ENCODE results near the gene TSPAN8. TPM values are rescaled to one million over a fixed set of nuclear protein-coding genes. Genes with fewer than 3 reads are reported as not detected.

TSPAN8 gene
- total RNA-seq, 1 donor from 2014 or later: not detected

- Histone ChIP-seq H3K27me3 (ENCODE audit: control insufficient read depth, insufficient read depth, low read length) (no peaks in the 10 kb centered on the region), H3K36me3 (ENCODE audit: control insufficient read depth, insufficient read depth, low read length) (no peaks in the 10 kb centered on the region), H3K4me3 (ENCODE audit: low read depth, low read length) (no peak overlapping the region)
- no peak for TF ChIP-seq CTCF (IDR thresholded peaks at IDR 0.05; ENCODE audit: insufficient read depth, low read length, severe bottlenecking)
- DNase-seq (ENCODE audit: low read depth) (no peak), FAIRE-seq (no peak)
Measured at GRCh38 chr12:71107936-71108335, 49.9 kb downstream of the TSPAN8 start.

DNA sequence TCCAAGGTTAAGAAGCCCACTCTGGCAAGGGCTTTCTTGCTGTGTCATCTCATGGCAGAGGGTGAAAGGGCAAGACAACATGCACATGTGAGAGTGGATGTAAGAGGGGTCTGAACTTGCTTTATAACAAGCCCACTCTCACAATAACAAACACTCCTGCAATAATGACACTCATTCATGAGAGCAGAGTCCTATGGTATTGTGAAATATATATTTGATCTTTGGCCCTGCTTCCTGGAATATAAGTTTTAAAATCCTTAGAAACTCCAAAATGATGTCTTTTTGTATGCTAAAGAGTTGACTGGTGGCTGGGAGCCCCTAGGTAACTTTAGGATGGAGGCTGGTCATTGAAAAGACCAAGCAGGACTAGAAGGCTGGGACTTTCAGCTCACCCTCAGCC is 51.8 kb downstream of the TSPAN8 start:
- Histone ChIP-seq H3K27me3 (ENCODE audit: control insufficient read depth, insufficient read depth, low read length) (no peaks in the 10 kb centered on the region), H3K36me3 (ENCODE audit: control insufficient read depth, insufficient read depth, low read length) (no peaks in the 10 kb centered on the region), H3K4me3 (ENCODE audit: low read depth, low read length) (no peak overlapping the region)
- no peak for TF ChIP-seq CTCF (IDR thresholded peaks at IDR 0.05; ENCODE audit: insufficient read depth, low read length, severe bottlenecking)
- DNase-seq (ENCODE audit: low read depth): no peak
- FAIRE-seq: no peak

DNA sequence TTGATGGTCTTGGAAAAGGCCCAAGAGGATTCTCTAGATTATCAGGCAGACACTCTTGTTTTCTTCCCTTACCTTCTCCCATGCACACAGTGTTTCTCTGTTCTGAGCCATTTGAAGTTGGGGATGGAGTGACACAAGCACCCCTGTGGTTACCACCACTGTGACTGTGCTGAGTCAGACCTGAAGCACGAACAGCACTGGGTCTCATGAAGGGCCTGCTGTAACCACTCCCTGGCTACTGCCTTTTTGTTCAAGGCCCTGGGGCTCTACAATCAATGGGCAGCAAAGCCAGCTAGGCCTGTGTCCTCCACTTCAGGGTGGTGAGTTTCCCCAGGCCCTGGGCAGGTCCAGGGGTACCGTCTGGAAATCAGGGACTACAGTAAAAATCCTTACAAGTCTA is 65.5 kb downstream of the TSPAN8 start:
- no peak for TF ChIP-seq CTCF (IDR thresholded peaks at IDR 0.05; ENCODE audit: insufficient read depth, low read length, severe bottlenecking)
- DNase-seq (ENCODE audit: low read depth): peak; percentile 61
- no peak for FAIRE-seq
- no peak overlapping the region for H3K4me3 ChIP-seq (ENCODE audit: low read depth, low read length)
- no peaks in the 10 kb centered on the region for H3K36me3 ChIP-seq (ENCODE audit: control insufficient read depth, insufficient read depth, low read length)
- no peaks in the 10 kb centered on the region for H3K27me3 ChIP-seq (ENCODE audit: control insufficient read depth, insufficient read depth, low read length)

- Histone ChIP-seq H3K4me3 (ENCODE audit: low read depth, low read length) (no peak overlapping the region), H3K27me3 (ENCODE audit: control insufficient read depth, insufficient read depth, low read length) (no peaks in the 10 kb centered on the region), H3K36me3 (ENCODE audit: control insufficient read depth, insufficient read depth, low read length) (no peaks in the 10 kb centered on the region)
- DNase-seq (ENCODE audit: low read depth): peak; percentile 80
- TF ChIP-seq CTCF (IDR thresholded peaks at IDR 0.05; ENCODE audit: insufficient read depth, low read length, severe bottlenecking): no peak
- FAIRE-seq: no peak
Measured at GRCh38 chr12:71090971-71091370, 66.8 kb downstream of the TSPAN8 start.

- H3K36me3 ChIP-seq (ENCODE audit: control insufficient read depth, insufficient read depth, low read length): no peaks in the 10 kb centered on the region
- no peak for FAIRE-seq
- no peaks in the 10 kb centered on the region for H3K27me3 ChIP-seq (ENCODE audit: control insufficient read depth, insufficient read depth, low read length)
- peak; percentile 88 for DNase-seq (ENCODE audit: low read depth)
- no peak overlapping the region for H3K4me3 ChIP-seq (ENCODE audit: low read depth, low read length)
- no peak for TF ChIP-seq CTCF (IDR thresholded peaks at IDR 0.05; ENCODE audit: insufficient read depth, low read length, severe bottlenecking)
Measured at GRCh38 chr12:71085575-71085974, 72.2 kb downstream of the TSPAN8 start.

DNA sequence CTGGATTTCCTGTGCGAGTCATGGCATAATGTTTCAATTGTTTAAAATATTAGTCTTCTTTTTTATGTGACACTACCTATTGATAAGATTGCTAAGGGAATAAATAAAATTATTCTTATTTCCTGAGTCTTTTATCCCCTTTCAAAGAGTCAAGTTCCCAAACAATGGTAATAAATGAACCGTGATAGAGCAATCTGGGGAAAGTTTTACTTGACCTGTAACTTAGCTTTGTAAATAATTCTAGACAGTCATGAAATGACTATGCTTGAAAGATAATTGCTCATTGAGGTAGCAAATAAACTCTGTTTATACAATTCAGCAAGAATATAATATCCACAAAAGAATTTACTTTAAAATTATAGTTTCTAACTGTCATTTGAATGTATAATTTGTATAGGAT is 82.1 kb downstream of the TSPAN8 start:
- Histone ChIP-seq H3K36me3 (ENCODE audit: control insufficient read depth, insufficient read depth, low read length) (no peaks in the 10 kb centered on the region), H3K4me3 (ENCODE audit: low read depth, low read length) (no peak overlapping the region), H3K27me3 (ENCODE audit: control insufficient read depth, insufficient read depth, low read length) (no peaks in the 10 kb centered on the region)
- FAIRE-seq (no peak), DNase-seq (ENCODE audit: low read depth) (no peak)
- no peak for TF ChIP-seq CTCF (IDR thresholded peaks at IDR 0.05; ENCODE audit: insufficient read depth, low read length, severe bottlenecking)
